ENCODE data around the gene DISC1. TPM values are rescaled to one million over a fixed set of nuclear protein-coding genes. Genes with fewer than 3 reads are reported as not detected.

DISC1 gene
- total RNA-seq, 3 donors from 2014 or later = 4.8 to 11.3 (median 8.9) TPM

GRCh38 chr1:231951374-231951773, 324.8 kb downstream of the DISC1 start:
- Histone ChIP-seq H3K4me3 (no peak overlapping the region), H3K36me3 (ENCODE audit: low read depth) (no peaks in the 10 kb centered on the region), H3K4me1 (ENCODE audit: low read depth) (no peaks in the 10 kb centered on the region), H3K9me3 (no peaks in the 10 kb centered on the region)
- no peak for DNase-seq
- no peak for TF ChIP-seq CTCF (IDR thresholded peaks at IDR 0.05)
- intact Hi-C loops (cut with DNase I, micrococcal nuclease) = no loop called here
- no peak for ATAC-seq

- Histone ChIP-seq H3K36me3 (ENCODE audit: low read depth) (no peaks in the 10 kb centered on the region), H3K9me3 (no peaks in the 10 kb centered on the region), H3K4me1 (ENCODE audit: low read depth) (no peaks in the 10 kb centered on the region), H3K4me3 (no peak overlapping the region)
- intact Hi-C loops (cut with DNase I, micrococcal nuclease) = no loop called here
- TF ChIP-seq CTCF (IDR thresholded peaks at IDR 0.05) = no peak
- ATAC-seq (no peak), DNase-seq (no peak)
Observed at GRCh38 chr1:231952154-231952553, 325.6 kb downstream of the DISC1 start.

GRCh38 chr1:231953660-231954059, 327.1 kb downstream of the DISC1 start:
- intact Hi-C loops (cut with DNase I, micrococcal nuclease) = no loop called here
- H3K4me3 ChIP-seq = no peak overlapping the region
- no peaks in the 10 kb centered on the region for H3K4me1 ChIP-seq (ENCODE audit: low read depth)
- no peaks in the 10 kb centered on the region for H3K36me3 ChIP-seq (ENCODE audit: low read depth)
- no peak for ATAC-seq
- no peak for DNase-seq
- no peak for TF ChIP-seq CTCF (IDR thresholded peaks at IDR 0.05)
- no peaks in the 10 kb centered on the region for H3K9me3 ChIP-seq

GRCh38 chr1:231954751-231955150, 328.2 kb downstream of the DISC1 start:
- no peaks in the 10 kb centered on the region for H3K4me1 ChIP-seq (ENCODE audit: low read depth)
- ATAC-seq (no peak), DNase-seq (no peak)
- no peak overlapping the region for H3K4me3 ChIP-seq
- no peaks in the 10 kb centered on the region for H3K9me3 ChIP-seq
- intact Hi-C loops (cut with DNase I, micrococcal nuclease) = no loop called here
- no peaks in the 10 kb centered on the region for H3K36me3 ChIP-seq (ENCODE audit: low read depth)
- TF ChIP-seq CTCF (IDR thresholded peaks at IDR 0.05) = no peak

GRCh38 chr1:231957359-231957758, 330.8 kb downstream of the DISC1 start:
- ATAC-seq (no peak), DNase-seq (no peak)
- H3K4me1 ChIP-seq (ENCODE audit: low read depth) = no peaks in the 10 kb centered on the region
- no peak for TF ChIP-seq CTCF (IDR thresholded peaks at IDR 0.05)
- intact Hi-C loops (cut with DNase I, micrococcal nuclease) = no loop called here
- no peaks in the 10 kb centered on the region for H3K36me3 ChIP-seq (ENCODE audit: low read depth)
- no peaks in the 10 kb centered on the region for H3K9me3 ChIP-seq
- H3K4me3 ChIP-seq = no peak overlapping the region

- TF ChIP-seq CTCF (IDR thresholded peaks at IDR 0.05) = no peak
- DNase-seq (peak in 1 of 3 donors; percentile 8), ATAC-seq (no peak)
- intact Hi-C loops (cut with DNase I, micrococcal nuclease) = no loop called here
- Histone ChIP-seq H3K4me1 (ENCODE audit: low read depth) (no peaks in the 10 kb centered on the region), H3K9me3 (no peaks in the 10 kb centered on the region), H3K4me3 (no peak overlapping the region), H3K36me3 (ENCODE audit: low read depth) (no peaks in the 10 kb centered on the region)
Observed at GRCh38 chr1:231958448-231958847, 331.9 kb downstream of the DISC1 start.
